ENCODE results near the gene TCF4. TPM values are rescaled to one million over a fixed set of nuclear protein-coding genes. Genes with fewer than 3 reads are reported as not detected.

Gene TCF4
- total RNA-seq, 5 donors from 2014 or later (not counting 1 experiment from before 2014, with no cell fraction given), result 2.6 to 11.0 (median 6.6) TPM

- WGBS (ENCODE audit: insufficient coverage), result no CpG with 5 or more reads among the region's 3 CpGs
- no peaks in the 10 kb centered on the region for H3K4me1 ChIP-seq (ENCODE audit: control insufficient read depth in 1 of 2, extremely low read depth in 1 of 2, insufficient read depth in 2 of 2, low read length in 2 of 2)
- ATAC-seq (replicated peaks in 1 of 4) (no peak), DNase-seq (no peak)
- POLR2A ChIA-PET, result no interaction called here
- H3K36me3 ChIP-seq (ENCODE audit: control insufficient read depth in 2 of 2, extremely low read depth in 1 of 2, insufficient read depth in 1 of 2, low read length in 1 of 2), result no peaks in the 10 kb centered on the region
- no peaks in the 10 kb centered on the region for H3K27me3 ChIP-seq (replicated peaks in 1 of 2; ENCODE audit: control insufficient read depth in 2 of 2, extremely low read depth in 1 of 2, insufficient read depth in 2 of 2, low read length in 1 of 2)
- CTCF ChIA-PET, result no interaction called here
- H3K4me3 ChIP-seq (ENCODE audit: control insufficient read depth in 1 of 2, extremely low read depth in 1 of 2, low read length in 1 of 2), result no peak overlapping the region
- no peak overlapping the region for H3K27ac ChIP-seq (ENCODE audit: low read length)
- no peaks in the 10 kb centered on the region for H3K9me3 Mint-ChIP-seq
- no peaks in the 10 kb centered on the region for H3K27me3 Mint-ChIP-seq
- no peaks in the 10 kb centered on the region for H3K36me3 Mint-ChIP-seq
- no peak overlapping the region for H3K27ac Mint-ChIP-seq
- no peak overlapping the region for H3K4me3 Mint-ChIP-seq
- no peaks in the 10 kb centered on the region for H3K4me1 Mint-ChIP-seq
- H3K9me3 ChIP-seq, result no peaks in the 10 kb centered on the region
Observed at GRCh38 chr18:55227771-55228170, 360.2 kb downstream of the TCF4 start.

GRCh38 chr18:55226044-55226443 is 361.9 kb downstream of the TCF4 start:
- ATAC-seq (replicated peaks in 1 of 4) (no peak), DNase-seq (no peak)
- no peaks in the 10 kb centered on the region for H3K27me3 Mint-ChIP-seq
- no peaks in the 10 kb centered on the region for H3K36me3 Mint-ChIP-seq
- H3K9me3 Mint-ChIP-seq, result no peaks in the 10 kb centered on the region
- POLR2A ChIA-PET, result no interaction called here
- no CpG with 5 or more reads among the region's 2 CpGs for WGBS (ENCODE audit: insufficient coverage)
- H3K4me1 Mint-ChIP-seq, result no peaks in the 10 kb centered on the region
- no peak overlapping the region for H3K27ac Mint-ChIP-seq
- Histone ChIP-seq H3K9me3 (no peaks in the 10 kb centered on the region), H3K27ac (ENCODE audit: low read length) (no peak overlapping the region), H3K4me3 (ENCODE audit: control insufficient read depth in 1 of 2, extremely low read depth in 1 of 2, low read length in 1 of 2) (no peak overlapping the region), H3K36me3 (ENCODE audit: control insufficient read depth in 2 of 2, extremely low read depth in 1 of 2, insufficient read depth in 1 of 2, low read length in 1 of 2) (no peaks in the 10 kb centered on the region), H3K27me3 (replicated peaks in 1 of 2; ENCODE audit: control insufficient read depth in 2 of 2, extremely low read depth in 1 of 2, insufficient read depth in 2 of 2, low read length in 1 of 2) (no peaks in the 10 kb centered on the region), H3K4me1 (ENCODE audit: control insufficient read depth in 1 of 2, extremely low read depth in 1 of 2, insufficient read depth in 2 of 2, low read length in 2 of 2) (no peaks in the 10 kb centered on the region)
- no peak overlapping the region for H3K4me3 Mint-ChIP-seq
- CTCF ChIA-PET, result no interaction called here

- Histone ChIP-seq H3K27ac (ENCODE audit: low read length) (no peak overlapping the region), H3K4me1 (ENCODE audit: control insufficient read depth in 1 of 2, extremely low read depth in 1 of 2, insufficient read depth in 2 of 2, low read length in 2 of 2) (no peaks in the 10 kb centered on the region), H3K27me3 (replicated peaks in 1 of 2; ENCODE audit: control insufficient read depth in 2 of 2, extremely low read depth in 1 of 2, insufficient read depth in 2 of 2, low read length in 1 of 2) (no peaks in the 10 kb centered on the region), H3K4me3 (ENCODE audit: control insufficient read depth in 1 of 2, extremely low read depth in 1 of 2, low read length in 1 of 2) (no peak overlapping the region), H3K9me3 (no peaks in the 10 kb centered on the region), H3K36me3 (ENCODE audit: control insufficient read depth in 2 of 2, extremely low read depth in 1 of 2, insufficient read depth in 1 of 2, low read length in 1 of 2) (no peaks in the 10 kb centered on the region)
- ATAC-seq (replicated peaks in 1 of 4) (no peak), DNase-seq (no peak)
- WGBS (ENCODE audit: insufficient coverage), result no CpG with 5 or more reads among the region's 1 CpG
- Mint-ChIP-seq H3K27ac (no peak overlapping the region), H3K4me1 (no peaks in the 10 kb centered on the region), H3K9me3 (no peaks in the 10 kb centered on the region), H3K27me3 (peaks cover 0 to 4% of the 10 kb centered on the region in 2 donors), H3K36me3 (no peaks in the 10 kb centered on the region), H3K4me3 (no peak overlapping the region)
- POLR2A ChIA-PET, result interaction anchor here in 1 of 2 donors (0.7 kb wide), 1 partner anchor 38 kb away, joined by 8 read pairs; no protein-coding TSS in a partner anchor
- CTCF ChIA-PET, result interaction anchor here (0.5 to 0.6 kb wide), 3 partner anchors 11 to 826 kb away, joined by 3 to 4 read pairs (median 4); no protein-coding TSS in a partner anchor
Observed at GRCh38 chr18:55224086-55224625, 363.8 kb downstream of the TCF4 start.

- H3K27ac Mint-ChIP-seq, result no peak overlapping the region
- no peaks in the 10 kb centered on the region for H3K9me3 ChIP-seq
- DNase-seq, result no peak
- H3K27me3 ChIP-seq (replicated peaks in 1 of 2; ENCODE audit: control insufficient read depth in 2 of 2, extremely low read depth in 1 of 2, insufficient read depth in 2 of 2, low read length in 1 of 2), result no peaks in the 10 kb centered on the region
- no peak overlapping the region for H3K4me3 Mint-ChIP-seq
- H3K36me3 ChIP-seq (ENCODE audit: control insufficient read depth in 2 of 2, extremely low read depth in 1 of 2, insufficient read depth in 1 of 2, low read length in 1 of 2), result no peaks in the 10 kb centered on the region
- H3K27ac ChIP-seq (ENCODE audit: low read length), result no peak overlapping the region
- H3K4me3 ChIP-seq (ENCODE audit: control insufficient read depth in 1 of 2, extremely low read depth in 1 of 2, low read length in 1 of 2), result no peak overlapping the region
- CTCF ChIA-PET, result no interaction called here
- H3K27me3 Mint-ChIP-seq, result peaks cover 0 to 14% of the 10 kb centered on the region in 2 donors
- H3K4me1 ChIP-seq (ENCODE audit: control insufficient read depth in 1 of 2, extremely low read depth in 1 of 2, insufficient read depth in 2 of 2, low read length in 2 of 2), result no peaks in the 10 kb centered on the region
- ATAC-seq (replicated peaks in 1 of 4), result no peak
- POLR2A ChIA-PET, result no interaction called here
- 80% methylated on average over 3 of the region's 3 CpGs for whole genome bisulfite sequencing (ENCODE audit: insufficient coverage)
- no peaks in the 10 kb centered on the region for H3K36me3 Mint-ChIP-seq
- H3K4me1 Mint-ChIP-seq, result no peaks in the 10 kb centered on the region
- no peaks in the 10 kb centered on the region for H3K9me3 Mint-ChIP-seq
Observed at GRCh38 chr18:55221622-55222021, 366.4 kb downstream of the TCF4 start.

- Mint-ChIP-seq H3K36me3 (no peaks in the 10 kb centered on the region), H3K4me3 (no peak overlapping the region), H3K4me1 (no peaks in the 10 kb centered on the region), H3K27ac (no peak overlapping the region), H3K9me3 (no peaks in the 10 kb centered on the region), H3K27me3 (peaks cover 0 to 16% of the 10 kb centered on the region in 2 donors)
- no peaks in the 10 kb centered on the region for H3K4me1 ChIP-seq (ENCODE audit: control insufficient read depth in 1 of 2, extremely low read depth in 1 of 2, insufficient read depth in 2 of 2, low read length in 2 of 2)
- POLR2A ChIA-PET, result no interaction called here
- no peak overlapping the region for H3K27ac ChIP-seq (ENCODE audit: low read length)
- H3K36me3 ChIP-seq (ENCODE audit: control insufficient read depth in 2 of 2, extremely low read depth in 1 of 2, insufficient read depth in 1 of 2, low read length in 1 of 2), result no peaks in the 10 kb centered on the region
- no peaks in the 10 kb centered on the region for H3K27me3 ChIP-seq (replicated peaks in 1 of 2; ENCODE audit: control insufficient read depth in 2 of 2, extremely low read depth in 1 of 2, insufficient read depth in 2 of 2, low read length in 1 of 2)
- WGBS (ENCODE audit: insufficient coverage), result no CpG with 5 or more reads among the region's 1 CpG
- no peak for ATAC-seq (replicated peaks in 1 of 4)
- H3K4me3 ChIP-seq (ENCODE audit: control insufficient read depth in 1 of 2, extremely low read depth in 1 of 2, low read length in 1 of 2), result no peak overlapping the region
- no peak for DNase-seq
- no peaks in the 10 kb centered on the region for H3K9me3 ChIP-seq
- CTCF ChIA-PET, result no interaction called here
Observed at GRCh38 chr18:55220523-55220922, 367.5 kb downstream of the TCF4 start.

- no peaks in the 10 kb centered on the region for H3K36me3 ChIP-seq (ENCODE audit: control insufficient read depth in 2 of 2, extremely low read depth in 1 of 2, insufficient read depth in 1 of 2, low read length in 1 of 2)
- DNase-seq (no peak), ATAC-seq (replicated peaks in 1 of 4) (no peak)
- H3K4me1 ChIP-seq (ENCODE audit: control insufficient read depth in 1 of 2, extremely low read depth in 1 of 2, insufficient read depth in 2 of 2, low read length in 2 of 2), result no peaks in the 10 kb centered on the region
- H3K27ac Mint-ChIP-seq, result no peak overlapping the region
- no peaks in the 10 kb centered on the region for H3K4me1 Mint-ChIP-seq
- POLR2A ChIA-PET, result no interaction called here
- CTCF ChIA-PET, result no interaction called here
- no peaks in the 10 kb centered on the region for H3K9me3 Mint-ChIP-seq
- no peak overlapping the region for H3K4me3 ChIP-seq (ENCODE audit: control insufficient read depth in 1 of 2, extremely low read depth in 1 of 2, low read length in 1 of 2)
- no peaks in the 10 kb centered on the region for H3K36me3 Mint-ChIP-seq
- H3K27me3 Mint-ChIP-seq, result peaks cover 0 to 16% of the 10 kb centered on the region in 2 donors
- H3K9me3 ChIP-seq, result no peaks in the 10 kb centered on the region
- no CpG with 5 or more reads among the region's 3 CpGs for WGBS (ENCODE audit: insufficient coverage)
- H3K4me3 Mint-ChIP-seq, result no peak overlapping the region
- H3K27me3 ChIP-seq (replicated peaks in 1 of 2; ENCODE audit: control insufficient read depth in 2 of 2, extremely low read depth in 1 of 2, insufficient read depth in 2 of 2, low read length in 1 of 2), result no peaks in the 10 kb centered on the region
- no peak overlapping the region for H3K27ac ChIP-seq (ENCODE audit: low read length)
Observed at GRCh38 chr18:55219823-55220222, 368.2 kb downstream of the TCF4 start.

GRCh38 chr18:55219059-55219458 is 368.9 kb downstream of the TCF4 start:
- no CpG with 5 or more reads among the region's 3 CpGs for WGBS (ENCODE audit: insufficient coverage)
- H3K27me3 ChIP-seq (replicated peaks in 1 of 2; ENCODE audit: control insufficient read depth in 2 of 2, extremely low read depth in 1 of 2, insufficient read depth in 2 of 2, low read length in 1 of 2), result no peaks in the 10 kb centered on the region
- Mint-ChIP-seq H3K9me3 (no peaks in the 10 kb centered on the region), H3K36me3 (no peaks in the 10 kb centered on the region), H3K27ac (no peak overlapping the region), H3K27me3 (peaks cover 0 to 16% of the 10 kb centered on the region in 2 donors), H3K4me3 (no peak overlapping the region), H3K4me1 (no peaks in the 10 kb centered on the region)
- no peaks in the 10 kb centered on the region for H3K9me3 ChIP-seq
- ATAC-seq (replicated peaks in 1 of 4), result no peak
- H3K4me1 ChIP-seq (ENCODE audit: control insufficient read depth in 1 of 2, extremely low read depth in 1 of 2, insufficient read depth in 2 of 2, low read length in 2 of 2), result no peaks in the 10 kb centered on the region
- CTCF ChIA-PET, result interaction anchor here in 1 of 2 donors (0.6 kb wide), 1 partner anchor 1474 kb away, joined by 4 read pairs; no protein-coding TSS in a partner anchor
- H3K4me3 ChIP-seq (ENCODE audit: control insufficient read depth in 1 of 2, extremely low read depth in 1 of 2, low read length in 1 of 2), result no peak overlapping the region
- POLR2A ChIA-PET, result no interaction called here
- H3K36me3 ChIP-seq (ENCODE audit: control insufficient read depth in 2 of 2, extremely low read depth in 1 of 2, insufficient read depth in 1 of 2, low read length in 1 of 2), result no peaks in the 10 kb centered on the region
- H3K27ac ChIP-seq (ENCODE audit: low read length), result no peak overlapping the region
- DNase-seq, result no peak

Data from T-cell (primary cell).